Liver (tissue), 9 donors: ENCODE measurements around the gene FADS2. TPM values are rescaled to one million over a fixed set of nuclear protein-coding genes. Genes with fewer than 3 reads are reported as not detected.

Experiments used
- DNase-seq: peaks from one replicate; pipeline ENCODE4 v3.0.0-alpha.2; 2017; ENCODE audit warnings: low spot score
- H3K27ac ChIP-seq, 2 donors: one replicate each; pipeline ENCODE4 v1.7.0; 2013; ENCODE audit warnings: inconsistent platforms in 2 of 2, low read length in 2 of 2, control low read depth in 1 of 2, low read depth in 1 of 2, mild to moderate bottlenecking in 1 of 2
- H3K27me3 ChIP-seq, 4 donors: one replicate each; pipeline versions ENCODE4 v1.6.1 to v1.7.0; 2013; ENCODE audit warnings: low read length in 3 of 4, inconsistent platforms in 1 of 4, mild to moderate bottlenecking in 1 of 4, moderate library complexity in 1 of 4; ENCODE audit not compliant: control insufficient read depth in 4 of 4, insufficient read depth in 4 of 4
- H3K36me3 ChIP-seq, 4 donors: one replicate each; pipeline versions ENCODE4 v1.6.1 to v1.7.0; 2013; ENCODE audit warnings: low read length in 3 of 4, mild to moderate bottlenecking in 3 of 4, low read depth in 1 of 4, moderate library complexity in 1 of 4; ENCODE audit not compliant: control insufficient read depth in 4 of 4, insufficient read depth in 3 of 4
- H3K4me1 ChIP-seq, 4 donors: one replicate each; pipeline versions ENCODE4 v1.6.1 to v1.7.0; 2013; ENCODE audit warnings: low read length in 3 of 4, mild to moderate bottlenecking in 3 of 4, moderate library complexity in 1 of 4; ENCODE audit not compliant: control insufficient read depth in 4 of 4, insufficient read depth in 4 of 4
- H3K4me3 ChIP-seq, 3 donors: one replicate each; pipeline versions ENCODE4 v1.6.1 to v1.7.0; 2013; ENCODE audit warnings: low read length in 3 of 3, control low read depth in 1 of 3, low read depth in 1 of 3, mild to moderate bottlenecking in 1 of 3
- H3K9ac ChIP-seq, 2 donors: one replicate each; pipeline ENCODE4 v1.7.0; 2013; ENCODE audit warnings: low read length in 2 of 2, mild to moderate bottlenecking in 2 of 2, moderate library complexity in 2 of 2, control low read depth in 1 of 2, low read depth in 1 of 2
- H3K9me3 ChIP-seq, 4 donors: one replicate each; pipeline versions ENCODE4 v1.6.1 to v1.7.0; 2013; ENCODE audit warnings: low read length in 3 of 4; ENCODE audit not compliant: control insufficient read depth in 4 of 4
- ATF3 ChIP-seq: IDR thresholded peaks from 2 replicates; pipeline ENCODE4 v1.6.1; 2016; ENCODE audit warnings: antibody characterized with exemption
- EGR1 ChIP-seq, 2 donors: IDR thresholded peaks; 2 replicates each; pipeline ENCODE4 v1.6.1; 2016 to 2018; ENCODE audit warnings: antibody characterized with exemption in 2 of 2, low read depth in 2 of 2
- FOXA2 ChIP-seq: IDR thresholded peaks from 2 replicates; pipeline ENCODE4 v1.6.1; 2016; ENCODE audit warnings: antibody characterized with exemption
- GABPA ChIP-seq, 2 donors: IDR thresholded peaks in 1 of 2; conservative IDR thresholded peaks in 1 of 2; 2 replicates each; pipeline ENCODE4 v1.6.1; 2016; ENCODE audit warnings: antibody characterized with exemption in 2 of 2, mild to moderate bottlenecking in 1 of 2, moderate library complexity in 1 of 2
- HNF4A ChIP-seq, 2 donors: conservative IDR thresholded peaks; 2 replicates each; pipeline ENCODE4 v1.6.1; 2016; ENCODE audit warnings: antibody characterized with exemption in 2 of 2, mild to moderate bottlenecking in 2 of 2
- HNF4G ChIP-seq: IDR thresholded peaks from 2 replicates; pipeline ENCODE4 v1.6.1; 2016; ENCODE audit warnings: antibody characterized with exemption
- JUND ChIP-seq, 2 donors: IDR thresholded peaks; 2 replicates each; pipeline ENCODE4 v1.6.1; 2016; ENCODE audit warnings: antibody characterized with exemption in 2 of 2
- NR2F2 ChIP-seq: IDR thresholded peaks from 2 replicates; pipeline ENCODE4 v1.6.1; 2016; ENCODE audit warnings: antibody characterized with exemption
- RAD21 ChIP-seq, 2 donors: IDR thresholded peaks; 2 replicates each; pipeline ENCODE4 v1.6.1; 2016; ENCODE audit warnings: antibody characterized with exemption in 2 of 2, mild to moderate bottlenecking in 2 of 2
- TAF1 ChIP-seq: conservative IDR thresholded peaks from 2 replicates; pipeline ENCODE4 v1.6.1; 2016; ENCODE audit warnings: antibody characterized with exemption, mild to moderate bottlenecking
- WGBS: extraction: QIAGEN DNeasy Blood & Tissue Kit; methylation state at CpG from one replicate; pipeline ENCODE4 v1.1.7; 2013; 5-methylcytosine and 5-hydroxymethylcytosine counted together
- polyA plus RNA-seq, 2 donors: library from polyadenylated mRNA; stranded (reverse) in 1 of 2; unstranded in 1 of 2; fragments of 200-250 nt in 1 of 2; fragments of >200 nt in 1 of 2; fragmentation: Nextera tagmentation in 1 of 2; extraction: Ambion mirVana in 1 of 2; gene quantifications; one replicate each; pipeline versions ENCODE4 v1.2.1 to v1.2.3, GENCODE V29; 2013 to 2015
- total RNA-seq, 2 donors: library from RNA; depleted of rRNA; stranded (reverse); fragments of >200 nt; gene quantifications; one replicate each; pipeline ENCODE4 v1.2.3, GENCODE V29; 2014
- TF ChIP-seq, protein P1 (sequence below): IDR thresholded peaks from 2 replicates; pipeline ENCODE4 v1.6.1; 2016; ENCODE audit warnings: antibody characterized with exemption
- TF ChIP-seq, protein P2 (sequence below): IDR thresholded peaks from 2 replicates; pipeline ENCODE4 v1.6.1; 2016; ENCODE audit warnings: antibody characterized with exemption
- TF ChIP-seq, protein P3 (sequence below): IDR thresholded peaks from 2 replicates; pipeline ENCODE4 v1.6.1; 2016; ENCODE audit warnings: antibody characterized with exemption, mild to moderate bottlenecking
- donor health status: healthy.
- donor health status: healthy.
- donor health status: healthy.
- donor health status: healthy.
- donor health status: healthy.

FADS2 gene
- total and polyA plus RNA-seq, 4 donors, result 2.8 to 281 (median 84.9) TPM

DNA sequence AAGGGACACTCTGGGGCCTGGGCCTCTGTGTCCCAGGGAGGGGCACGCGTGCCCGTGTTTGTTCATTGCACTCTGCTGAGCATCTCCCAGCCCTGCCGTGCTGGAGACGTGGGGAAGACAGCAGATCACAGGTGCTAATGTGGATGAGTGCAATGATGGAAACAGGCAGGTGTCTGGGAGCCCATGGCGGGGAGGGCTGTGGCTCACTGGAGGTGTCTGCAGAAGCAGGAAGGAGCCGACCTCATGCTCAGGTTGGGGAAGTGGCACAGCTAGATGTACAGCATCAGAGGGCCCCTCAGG is 43.6 kb upstream of the FADS2 start:
- no peak overlapping the region for H3K9ac ChIP-seq
- H3K4me1 ChIP-seq, result no peaks in the 10 kb centered on the region
- DNase-seq, result no peak
- H3K4me3 ChIP-seq, result no peak overlapping the region
- TF ChIP-seq NR2F2, result no peak
- no peak for TF ChIP-seq EGR1 (IDR thresholded peaks at IDR 0.05; ENCODE audit: low read depth in 2 of 2)
- no peak for TF ChIP-seq HNF4A (conservative IDR thresholded peaks at IDR 0.05)
- TF ChIP-seq, protein P1, sequence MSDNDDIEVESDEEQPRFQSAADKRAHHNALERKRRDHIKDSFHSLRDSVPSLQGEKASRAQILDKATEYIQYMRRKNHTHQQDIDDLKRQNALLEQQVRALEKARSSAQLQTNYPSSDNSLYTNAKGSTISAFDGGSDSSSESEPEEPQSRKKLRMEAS, result no peak
- TF ChIP-seq, protein P2, sequence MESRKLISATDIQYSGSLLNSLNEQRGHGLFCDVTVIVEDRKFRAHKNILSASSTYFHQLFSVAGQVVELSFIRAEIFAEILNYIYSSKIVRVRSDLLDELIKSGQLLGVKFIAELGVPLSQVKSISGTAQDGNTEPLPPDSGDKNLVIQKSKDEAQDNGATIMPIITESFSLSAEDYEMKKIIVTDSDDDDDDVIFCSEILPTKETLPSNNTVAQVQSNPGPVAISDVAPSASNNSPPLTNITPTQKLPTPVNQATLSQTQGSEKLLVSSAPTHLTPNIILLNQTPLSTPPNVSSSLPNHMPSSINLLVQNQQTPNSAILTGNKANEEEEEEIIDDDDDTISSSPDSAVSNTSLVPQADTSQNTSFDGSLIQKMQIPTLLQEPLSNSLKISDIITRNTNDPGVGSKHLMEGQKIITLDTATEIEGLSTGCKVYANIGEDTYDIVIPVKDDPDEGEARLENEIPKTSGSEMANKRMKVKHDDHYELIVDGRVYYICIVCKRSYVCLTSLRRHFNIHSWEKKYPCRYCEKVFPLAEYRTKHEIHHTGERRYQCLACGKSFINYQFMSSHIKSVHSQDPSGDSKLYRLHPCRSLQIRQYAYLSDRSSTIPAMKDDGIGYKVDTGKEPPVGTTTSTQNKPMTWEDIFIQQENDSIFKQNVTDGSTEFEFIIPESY, result no peak
- TF ChIP-seq RAD21 (IDR thresholded peaks at IDR 0.05), result no peak
- TF ChIP-seq, protein P3, sequence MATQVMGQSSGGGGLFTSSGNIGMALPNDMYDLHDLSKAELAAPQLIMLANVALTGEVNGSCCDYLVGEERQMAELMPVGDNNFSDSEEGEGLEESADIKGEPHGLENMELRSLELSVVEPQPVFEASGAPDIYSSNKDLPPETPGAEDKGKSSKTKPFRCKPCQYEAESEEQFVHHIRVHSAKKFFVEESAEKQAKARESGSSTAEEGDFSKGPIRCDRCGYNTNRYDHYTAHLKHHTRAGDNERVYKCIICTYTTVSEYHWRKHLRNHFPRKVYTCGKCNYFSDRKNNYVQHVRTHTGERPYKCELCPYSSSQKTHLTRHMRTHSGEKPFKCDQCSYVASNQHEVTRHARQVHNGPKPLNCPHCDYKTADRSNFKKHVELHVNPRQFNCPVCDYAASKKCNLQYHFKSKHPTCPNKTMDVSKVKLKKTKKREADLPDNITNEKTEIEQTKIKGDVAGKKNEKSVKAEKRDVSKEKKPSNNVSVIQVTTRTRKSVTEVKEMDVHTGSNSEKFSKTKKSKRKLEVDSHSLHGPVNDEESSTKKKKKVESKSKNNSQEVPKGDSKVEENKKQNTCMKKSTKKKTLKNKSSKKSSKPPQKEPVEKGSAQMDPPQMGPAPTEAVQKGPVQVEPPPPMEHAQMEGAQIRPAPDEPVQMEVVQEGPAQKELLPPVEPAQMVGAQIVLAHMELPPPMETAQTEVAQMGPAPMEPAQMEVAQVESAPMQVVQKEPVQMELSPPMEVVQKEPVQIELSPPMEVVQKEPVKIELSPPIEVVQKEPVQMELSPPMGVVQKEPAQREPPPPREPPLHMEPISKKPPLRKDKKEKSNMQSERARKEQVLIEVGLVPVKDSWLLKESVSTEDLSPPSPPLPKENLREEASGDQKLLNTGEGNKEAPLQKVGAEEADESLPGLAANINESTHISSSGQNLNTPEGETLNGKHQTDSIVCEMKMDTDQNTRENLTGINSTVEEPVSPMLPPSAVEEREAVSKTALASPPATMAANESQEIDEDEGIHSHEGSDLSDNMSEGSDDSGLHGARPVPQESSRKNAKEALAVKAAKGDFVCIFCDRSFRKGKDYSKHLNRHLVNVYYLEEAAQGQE, result no peak
- TF ChIP-seq TAF1, result no peak
- TF ChIP-seq ATF3, result no peak
- 89% methylated on average over 7 of the region's 7 CpGs for WGBS
- H3K27me3 ChIP-seq, result no peaks in the 10 kb centered on the region
- no peak overlapping the region for H3K27ac ChIP-seq
- H3K36me3 ChIP-seq, result peaks cover 8 to 85% (median 23%) of the 10 kb centered on the region in 4 donors
- H3K9me3 ChIP-seq, result no peaks in the 10 kb centered on the region

DNA sequence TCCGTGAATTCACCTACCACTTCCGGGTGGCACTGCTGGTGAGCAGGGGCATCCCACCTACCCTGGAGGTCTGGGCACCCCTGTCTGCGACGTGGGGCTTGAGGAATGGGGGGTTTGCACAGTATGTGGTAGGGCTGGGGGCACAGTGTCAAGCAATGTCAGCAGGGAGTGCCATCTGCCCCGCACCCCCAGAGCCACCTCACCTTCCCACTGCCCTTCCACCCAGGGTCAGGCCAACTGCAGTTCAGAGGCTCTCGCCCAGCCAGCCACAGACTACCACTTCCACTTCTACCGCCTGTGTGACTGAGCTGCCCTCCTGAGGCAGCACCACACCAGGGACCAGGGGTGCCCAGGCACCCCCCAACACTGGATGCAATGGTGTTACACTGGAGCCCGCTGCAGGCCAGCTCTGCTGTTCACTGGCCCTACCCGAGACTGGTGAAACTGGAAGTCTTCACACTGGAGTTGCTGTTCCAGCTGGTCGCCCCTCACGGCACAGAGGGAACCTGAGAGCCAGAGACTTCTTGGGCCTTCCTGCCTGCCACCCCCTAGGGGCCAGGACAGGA is 42.2 kb upstream of the FADS2 start:
- no peaks in the 10 kb centered on the region for H3K27me3 ChIP-seq
- no peaks in the 10 kb centered on the region for H3K9me3 ChIP-seq
- TF ChIP-seq HNF4G (no peak), JUND (IDR thresholded peaks at IDR 0.05) (no peak), NR2F2 (no peak), GABPA (IDR thresholded peaks at IDR 0.05 in 1 of 2, conservative IDR thresholded peaks at IDR 0.05 in 1 of 2) (no peak), FOXA2 (no peak)
- TF ChIP-seq, protein P1, result no peak
- H3K9ac ChIP-seq, result no peak overlapping the region
- no peak for DNase-seq
- H3K4me3 ChIP-seq, result no peak overlapping the region
- no peak overlapping the region for H3K27ac ChIP-seq
- WGBS, result 94% methylated on average over 11 of the region's 11 CpGs
- peaks cover 15 to 85% (median 33%) of the 10 kb centered on the region in 4 donors for H3K36me3 ChIP-seq
- no peaks in the 10 kb centered on the region for H3K4me1 ChIP-seq
